GM23338 (cell line): ENCODE results near the gene FHL1. TPM values are rescaled to one million over a fixed set of nuclear protein-coding genes. Genes with fewer than 3 reads are reported as not detected.

ENCODE experiments used
- ATAC-seq: fragments of 200-7000 bp; cut with Tn5 transposase; 3 replicates; pipeline ENCODE4 v1.9.1; 2020
- DNase-seq: peaks from one replicate; pipeline ENCODE4 v3.0.0-alpha.2; 2015; ENCODE audit warnings: low spot score
- H2AFZ ChIP-seq: fragments of 200-600 bp; sonication (generic); 2 replicates; pipeline ENCODE4 v1.8.0; 2016; ENCODE audit warnings: antibody characterized with exemption, mild to moderate bottlenecking, moderate library complexity
- H3F3A ChIP-seq: fragments of 200-600 bp; sonication (generic); replicated peaks from 2 replicates; pipeline ENCODE4 v1.8.0; 2017; ENCODE audit warnings: antibody characterized with exemption, mixed run types, low read depth
- H3K27ac ChIP-seq: fragments of 200-600 bp; sonication (generic); 2 replicates; pipeline ENCODE4 v1.6.1; 2016; ENCODE audit warnings: low read depth
- H3K27me3 ChIP-seq: fragments of 200-600 bp; sonication (generic); 2 replicates; pipeline ENCODE4 v1.8.0; 2016; ENCODE audit warnings: mild to moderate bottlenecking, mixed run types, moderate library complexity; ENCODE audit not compliant: insufficient read depth
- H3K36me3 ChIP-seq: fragments of 200-600 bp; sonication (generic); 2 replicates; pipeline ENCODE4 v1.8.0; 2016; ENCODE audit warnings: mild to moderate bottlenecking; ENCODE audit not compliant: insufficient read depth
- H3K4me1 ChIP-seq: fragments of 200-600 bp; sonication (generic); 2 replicates; pipeline ENCODE4 v1.8.0; 2016; ENCODE audit warnings: mild to moderate bottlenecking, moderate library complexity; ENCODE audit not compliant: insufficient read depth
- H3K4me2 ChIP-seq: fragments of 200-600 bp; sonication (generic); 2 replicates; pipeline ENCODE4 v1.7.1; 2017; ENCODE audit warnings: mixed run types
- H3K4me3 ChIP-seq: fragments of 200-600 bp; sonication (generic); 2 replicates; pipeline ENCODE4 v1.6.1; 2016; ENCODE audit warnings: mixed run types
- H3K79me2 ChIP-seq: fragments of 200-600 bp; sonication (generic); replicated peaks from 2 replicates; pipeline ENCODE4 v1.8.0; 2017; ENCODE audit warnings: mild to moderate bottlenecking; ENCODE audit not compliant: insufficient read depth
- H3K9me2 ChIP-seq: fragments of 200-600 bp; sonication (generic); 2 replicates; pipeline ENCODE4 v1.8.0; 2017; ENCODE audit not compliant: insufficient read depth
- H4K20me1 ChIP-seq: fragments of 200-600 bp; sonication (generic); replicated peaks from 2 replicates; pipeline ENCODE4 v1.8.0; 2017; ENCODE audit warnings: mild to moderate bottlenecking; ENCODE audit not compliant: insufficient read depth
- H3K27ac Mint-ChIP-seq: 2 replicates; pipeline ENCODE4 v1.8.0; 2020; ENCODE audit warnings: inconsistent platforms, mild to moderate bottlenecking, moderate library complexity, mixed read lengths
- H3K27me3 Mint-ChIP-seq: 3 replicates; pipeline ENCODE4 v1.8.0; 2022; ENCODE audit warnings: low read depth, mild to moderate bottlenecking, moderate library complexity, mixed read lengths, inconsistent platforms; ENCODE audit not compliant: insufficient read depth, poor library complexity
- H3K36me3 Mint-ChIP-seq: 3 replicates; pipeline ENCODE4 v1.8.0; 2021; ENCODE audit warnings: low read depth, mild to moderate bottlenecking, inconsistent platforms, moderate library complexity, mixed read lengths
- H3K4me1 Mint-ChIP-seq: 3 replicates; pipeline ENCODE4 v1.8.0; 2020; ENCODE audit warnings: mild to moderate bottlenecking, inconsistent platforms, mixed read lengths
- H3K4me3 Mint-ChIP-seq: 3 replicates; pipeline ENCODE4 v1.8.0; 2021; ENCODE audit warnings: moderate library complexity, mild to moderate bottlenecking, inconsistent platforms, mixed read lengths
- H3K9me3 Mint-ChIP-seq: 3 replicates; pipeline ENCODE4 v1.8.0; 2020; ENCODE audit warnings: moderate library complexity, mild to moderate bottlenecking, inconsistent platforms, mixed read lengths
- CREB1 ChIP-seq: fragments of 250-450 bp; sonication (Bioruptor Pico); IDR thresholded peaks from 2 replicates; pipeline ENCODE4 v1.5.0; 2020; ENCODE audit warnings: low read depth, mild to moderate bottlenecking, moderate library complexity
- CTCF ChIP-seq, 2 experiments: fragments of 200-600 bp in 1 of 2; sonication (generic) in 1 of 2; conservative IDR thresholded peaks; 2 replicates each; pipeline versions ENCODE4 v1.5.1 to v1.6.1; 2016 to 2017; ENCODE audit warnings: antibody characterized with exemption in 2 of 2, low read depth in 2 of 2, mild to moderate bottlenecking in 2 of 2, moderate library complexity in 1 of 2
- ETS1 ChIP-seq: IDR thresholded peaks from 2 replicates; pipeline ENCODE4 v1.6.1; 2016; ENCODE audit warnings: antibody characterized with exemption
- EZH2 ChIP-seq: fragments of 200-600 bp; sonication (generic); IDR thresholded peaks from one replicate; pipeline ENCODE4 v1.8.0; 2017; ENCODE audit warnings: antibody characterized with exemption, mild to moderate bottlenecking, low read depth; ENCODE audit not compliant: unreplicated experiment
- EZH2phosphoT487 ChIP-seq: fragments of 200-600 bp; sonication (generic); IDR thresholded peaks from one replicate; pipeline ENCODE4 v1.8.1; 2018; ENCODE audit warnings: antibody characterized with exemption; ENCODE audit not compliant: unreplicated experiment
- NANOG ChIP-seq: IDR thresholded peaks from 2 replicates; pipeline ENCODE4 v1.6.1; 2016; ENCODE audit warnings: antibody characterized with exemption, borderline replicate concordance
- POLR2AphosphoS5 ChIP-seq: IDR thresholded peaks from 2 replicates; pipeline ENCODE4 v1.6.1; 2016; ENCODE audit warnings: antibody characterized with exemption, low read depth
- REST ChIP-seq: IDR thresholded peaks from one replicate; pipeline ENCODE4 v1.6.1; 2018; ENCODE audit warnings: antibody characterized with exemption; ENCODE audit not compliant: unreplicated experiment
- STAT1 ChIP-seq: IDR thresholded peaks from one replicate; pipeline ENCODE4 v1.6.1; 2016; ENCODE audit warnings: antibody characterized with exemption; ENCODE audit not compliant: unreplicated experiment
- ZNF114 ChIP-seq: fragments of 250-450 bp; sonication (Bioruptor Pico); IDR thresholded peaks from 2 replicates; pipeline ENCODE4 v1.5.0; 2020; ENCODE audit warnings: mild to moderate bottlenecking, moderate library complexity
- ZNF331 ChIP-seq: fragments of 250-450 bp; sonication (Bioruptor Pico); IDR thresholded peaks from 2 replicates; pipeline ENCODE4 v1.5.0; 2020; ENCODE audit warnings: low read depth, mild to moderate bottlenecking, moderate library complexity
- polyA plus RNA-seq: library from polyadenylated mRNA; unstranded; fragments of >200 nt; fragmentation: Nextera tagmentation; extraction: Ambion mirVana; gene quantifications from 2 replicates; pipeline ENCODE4 v1.2.1, GENCODE V29; 2016
- total RNA-seq: library from RNA; depleted of rRNA; stranded (reverse); fragments of >200 nt; shearing (Covaris generic); gene quantifications from 2 replicates; pipeline ENCODE4 v1.2.3, GENCODE V29; 2014

Gene FHL1
- total and polyA plus RNA-seq, 2 experiments from 2014 or later: 47.9 to 60.4 TPM

GRCh38 chrX:136191171-136191570, 43.8 kb downstream of the FHL1 start:
- H3K9me2 ChIP-seq: no peaks in the 10 kb centered on the region
- H3F3A ChIP-seq: no peaks in the 10 kb centered on the region
- DNase-seq (no peak), ATAC-seq (no peak)
- H2AFZ ChIP-seq: no peak overlapping the region
- H3K27me3 Mint-ChIP-seq: peaks cover 2% of the 10 kb centered on the region
- no peak overlapping the region for H3K27ac ChIP-seq
- H3K4me1 Mint-ChIP-seq: no peaks in the 10 kb centered on the region
- H3K27ac Mint-ChIP-seq: no peak overlapping the region
- no peaks in the 10 kb centered on the region for H3K36me3 Mint-ChIP-seq
- no peaks in the 10 kb centered on the region for H3K36me3 ChIP-seq
- H3K4me3 ChIP-seq: no peak overlapping the region
- H3K27me3 ChIP-seq: no peaks in the 10 kb centered on the region
- no peaks in the 10 kb centered on the region for H4K20me1 ChIP-seq
- H3K4me2 ChIP-seq: no peak overlapping the region
- H3K4me1 ChIP-seq: no peaks in the 10 kb centered on the region
- no peaks in the 10 kb centered on the region for H3K79me2 ChIP-seq
- H3K9me3 Mint-ChIP-seq: no peaks in the 10 kb centered on the region
- TF ChIP-seq POLR2AphosphoS5 (no peak), ETS1 (no peak), NANOG (no peak), ZNF114 (CRISPR knock-in tag) (no peak), EZH2phosphoT487 (no peak), CREB1 (CRISPR knock-in tag) (no peak), CTCF (conservative IDR thresholded peaks at IDR 0.05; ENCODE audit: low read depth in 2 of 2) (no peak), REST (no peak)
- no peak overlapping the region for H3K4me3 Mint-ChIP-seq

GRCh38 chrX:136192135-136192534, 44.8 kb downstream of the FHL1 start:
- ATAC-seq (no peak), DNase-seq (no peak)
- no peaks in the 10 kb centered on the region for H3K27me3 ChIP-seq
- no peaks in the 10 kb centered on the region for H3K36me3 Mint-ChIP-seq
- H3K4me3 Mint-ChIP-seq: no peak overlapping the region
- no peaks in the 10 kb centered on the region for H3K36me3 ChIP-seq
- H3K4me2 ChIP-seq: no peak overlapping the region
- no peaks in the 10 kb centered on the region for H3K4me1 Mint-ChIP-seq
- peaks cover 2% of the 10 kb centered on the region for H3K27me3 Mint-ChIP-seq
- TF ChIP-seq ETS1 (no peak), ZNF331 (CRISPR knock-in tag) (no peak), POLR2AphosphoS5 (no peak), EZH2 (no peak), NANOG (no peak), REST (no peak), STAT1 (no peak)
- H3K4me3 ChIP-seq: no peak overlapping the region
- H3K9me3 Mint-ChIP-seq: no peaks in the 10 kb centered on the region
- no peaks in the 10 kb centered on the region for H3F3A ChIP-seq
- H4K20me1 ChIP-seq: no peaks in the 10 kb centered on the region
- H2AFZ ChIP-seq: no peak overlapping the region
- H3K27ac Mint-ChIP-seq: no peak overlapping the region
- H3K4me1 ChIP-seq: no peaks in the 10 kb centered on the region
- no peaks in the 10 kb centered on the region for H3K79me2 ChIP-seq
- H3K9me2 ChIP-seq: no peaks in the 10 kb centered on the region
- H3K27ac ChIP-seq: no peak overlapping the region
